ENCODE measurements around the gene FOXP1. TPM values are rescaled to one million over a fixed set of nuclear protein-coding genes. Genes with fewer than 3 reads are reported as not detected.

Gene FOXP1
- total RNA-seq, 2 donors from 2014 or later, result 59.7 to 65.4 TPM

Other genes starting within 250 kb of the FOXP1 start
- 10 to 100 TPM; 20.4 to 24.0 TPM for gene EIF4E3, start 141.7 kb upstream of the FOXP1 start, total RNA-seq
- gene GPR27, start 170.1 kb upstream of the FOXP1 start, total RNA-seq, result 1 to 10 TPM in 1 of 2 donors, not detected in 1; 4.5 TPM
- gene PROK2, start 201.4 kb upstream of the FOXP1 start, total RNA-seq, result 1 to 10 TPM in 1 of 2 donors, not detected in 1; 7.2 TPM

All from natural killer cell treated with Interleukin-12 subunit alpha and Interleukin-12 subunit beta and Interleukin-15 and Interleukin-18, amount 100 ng/mL, for 72 hours (primary cell).